K562 (cell line): ENCODE measurements around the gene SNX15. TPM values are rescaled to one million over a fixed set of nuclear protein-coding genes. Genes with fewer than 3 reads are reported as not detected.

Experiments used
- ARNT ChIP-seq, 2 experiments: fragments of 450-650 bp; IDR thresholded peaks; 2 replicates each; pipeline ENCODE4 v1.6.1; 2016; ENCODE audit warnings: mild to moderate bottlenecking in 1 of 2
- DPF2 ChIP-seq: fragments of 450-650 bp; IDR thresholded peaks from 2 replicates; pipeline ENCODE4 v1.6.1; 2016
- EGR1 ChIP-seq: fragments of 450-650 bp; conservative IDR thresholded peaks from 2 replicates; pipeline ENCODE4 v1.6.1; 2017; ENCODE audit warnings: mild to moderate bottlenecking
- FIP1L1 ChIP-seq: fragments of 200-400 bp; formaldehyde crosslinking; IDR thresholded peaks from 2 replicates; pipeline ENCODE4 v1.6.1; 2018; ENCODE audit warnings: mild to moderate bottlenecking, low read depth, low read length; ENCODE audit not compliant: poor library complexity, severe bottlenecking
- GTF2A2 ChIP-seq: IDR thresholded peaks from 2 replicates; pipeline ENCODE4 v1.6.1; 2016; ENCODE audit warnings: mild to moderate bottlenecking, missing genetic modification characterization, missing compliant biosample characterization
- GTF2F1 ChIP-seq: IDR thresholded peaks from 2 replicates; pipeline ENCODE4 v1.6.1; 2011; ENCODE audit warnings: low read depth, low read length, improper control_type of control experiment
- HOMEZ ChIP-seq: fragments of 250-450 bp; sonication (Bioruptor Pico); IDR thresholded peaks from 2 replicates; pipeline ENCODE4 v1.4.0; 2020; ENCODE audit warnings: mild to moderate bottlenecking, moderate library complexity
- MYBL2 ChIP-seq, 2 experiments: fragments of 450-650 bp in 1 of 2; sonication (generic) in 1 of 2; formaldehyde crosslinking in 1 of 2; IDR thresholded peaks; 2 replicates each; pipeline versions ENCODE4 v1.6.1 to v1.8.1; 2017 to 2022; ENCODE audit warnings: borderline replicate concordance in 1 of 2, inconsistent platforms in 1 of 2, low read depth in 1 of 2, mild to moderate bottlenecking in 1 of 2, missing genetic modification reagents in 1 of 2, moderate library complexity in 1 of 2
- PHF8 ChIP-seq: fragments of 200-600 bp; sonication (generic); IDR thresholded peaks from 2 replicates; pipeline ENCODE4 v1.6.1; 2012; ENCODE audit warnings: mixed run types, mild to moderate bottlenecking, inconsistent platforms, low read length, moderate library complexity, borderline replicate concordance
- RERE ChIP-seq: sonication (generic); formaldehyde crosslinking; IDR thresholded peaks from 2 replicates; pipeline ENCODE4 v1.8.0; 2023; ENCODE audit warnings: missing genetic modification reagents, mild to moderate bottlenecking, borderline replicate concordance
- RFX5 ChIP-seq: IDR thresholded peaks from 2 replicates; pipeline ENCODE4 v1.6.1; 2011; ENCODE audit warnings: low read depth, mild to moderate bottlenecking, improper control_type of control experiment, low read length
- STAG1 ChIP-seq: sonication (generic); formaldehyde crosslinking; IDR thresholded peaks from 2 replicates; pipeline ENCODE4 v1.5.0; 2020; ENCODE audit warnings: missing genetic modification reagents, borderline replicate concordance
- TAL1 ChIP-seq: fragments of 450-650 bp; IDR thresholded peaks from 2 replicates; pipeline ENCODE4 v1.6.1; 2016; ENCODE audit warnings: mild to moderate bottlenecking
- TFAM ChIP-seq: fragments of 250-450 bp; sonication (Bioruptor Pico); conservative IDR thresholded peaks from 2 replicates; pipeline ENCODE4 v1.5.0; 2021; ENCODE audit warnings: mild to moderate bottlenecking, moderate library complexity
- WHSC1 ChIP-seq: IDR thresholded peaks from one replicate; pipeline ENCODE4 v1.6.1; 2012; ENCODE audit warnings: low read length, control low read depth, inconsistent platforms
- YBX1 ChIP-seq: fragments of 450-650 bp; IDR thresholded peaks from 2 replicates; pipeline ENCODE4 v1.7.1; 2016; ENCODE audit warnings: mild to moderate bottlenecking
- ZBTB8A ChIP-seq: fragments of 450-650 bp; IDR thresholded peaks from 2 replicates; pipeline ENCODE4 v1.6.1; 2018; ENCODE audit warnings: mild to moderate bottlenecking, moderate library complexity; ENCODE audit not compliant: partially characterized antibody
- ZNF717 ChIP-seq: fragments of 250-450 bp; sonication (Bioruptor Pico); IDR thresholded peaks from 2 replicates; pipeline ENCODE4 v1.5.0; 2021
- ZNF75A ChIP-seq: fragments of 450-650 bp; formaldehyde crosslinking; IDR thresholded peaks from 2 replicates; pipeline ENCODE4 v1.4.0; 2020; ENCODE audit warnings: mild to moderate bottlenecking
- polyA plus RNA-seq, 8 experiments: library from polyadenylated mRNA; depleted of rRNA in 4 of 8; stranded (reverse) in 5 of 8; unstranded in 3 of 8; fragments of >200 nt; fragmentation: Nextera tagmentation in 2 of 8; fragmentation: Illumina TruSeq in 1 of 8; extraction: Ambion mirVana in 2 of 8; extraction: Trizol in 1 of 8; gene quantifications; 2 replicates each; pipeline versions ENCODE4 v1.2.1 to v1.2.3, GENCODE V29; 2011 to 2014; ENCODE audit warnings: inconsistent platforms in 1 of 8, missing spikeins in 1 of 8
- total RNA-seq, 7 experiments: library from RNA; depleted of rRNA in 6 of 7; stranded (reverse); fragments of >200 nt in 6 of 7; fragmentation: Illumina TruSeq in 2 of 7; extraction: Trizol in 2 of 7; gene quantifications; 2 replicates each; pipeline versions ENCODE4 v1.2.1 to v1.2.3, GENCODE V29; 2011 to 2021; ENCODE audit warnings: low replicate concordance in 1 of 7
- TF ChIP-seq, protein P1 (sequence below): fragments of 250-450 bp; sonication (Bioruptor Pico); IDR thresholded peaks from 2 replicates; pipeline ENCODE4 v1.8.0; 2022; ENCODE audit warnings: inconsistent platforms

SNX15 gene
- total and polyA plus RNA-seq, 9 of the 15 experiments (the other 6 are each of a cell fraction or from before 2014, with no cell fraction given): 1.8 to 27.8 (median 15.2) TPM

DNA sequence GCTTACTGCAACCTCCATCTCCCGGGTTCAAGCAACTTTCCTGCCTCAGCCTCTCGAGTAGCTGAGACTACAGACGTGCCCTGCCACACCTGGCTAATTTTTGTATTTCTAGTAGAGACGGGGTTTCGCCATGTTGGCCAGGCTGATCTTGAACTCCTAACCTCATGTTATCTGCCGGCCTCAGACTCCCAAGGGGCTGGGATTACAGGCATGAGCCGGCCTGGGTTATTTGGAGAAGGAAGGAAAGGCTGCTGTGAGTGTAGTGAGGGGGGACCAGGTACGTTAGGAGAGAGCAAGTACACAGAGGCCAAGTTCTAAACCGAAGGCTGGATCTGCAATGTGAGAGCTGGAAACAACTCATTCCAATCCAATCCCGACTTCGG, 30.9 kb upstream of the SNX15 start (continued):
- TF ChIP-seq, protein P1, sequence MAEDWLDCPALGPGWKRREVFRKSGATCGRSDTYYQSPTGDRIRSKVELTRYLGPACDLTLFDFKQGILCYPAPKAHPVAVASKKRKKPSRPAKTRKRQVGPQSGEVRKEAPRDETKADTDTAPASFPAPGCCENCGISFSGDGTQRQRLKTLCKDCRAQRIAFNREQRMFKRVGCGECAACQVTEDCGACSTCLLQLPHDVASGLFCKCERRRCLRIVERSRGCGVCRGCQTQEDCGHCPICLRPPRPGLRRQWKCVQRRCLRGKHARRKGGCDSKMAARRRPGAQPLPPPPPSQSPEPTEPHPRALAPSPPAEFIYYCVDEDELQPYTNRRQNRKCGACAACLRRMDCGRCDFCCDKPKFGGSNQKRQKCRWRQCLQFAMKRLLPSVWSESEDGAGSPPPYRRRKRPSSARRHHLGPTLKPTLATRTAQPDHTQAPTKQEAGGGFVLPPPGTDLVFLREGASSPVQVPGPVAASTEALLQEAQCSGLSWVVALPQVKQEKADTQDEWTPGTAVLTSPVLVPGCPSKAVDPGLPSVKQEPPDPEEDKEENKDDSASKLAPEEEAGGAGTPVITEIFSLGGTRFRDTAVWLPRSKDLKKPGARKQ (CRISPR knock-in tag): no peak
- TF ChIP-seq YBX1 (no peak), MYBL2 (IDR thresholded peaks at IDR 0.05; ENCODE audit: low read depth) (no peak), MYBL2 (CRISPR knock-in tag; IDR thresholded peaks at IDR 0.05; ENCODE audit: borderline replicate concordance) (no peak), TFAM (no peak), ZBTB8A (no peak), TAL1 (peak; percentile 10; the same call in 1 of the 2 replicates), GTF2F1 (no peak), ZNF75A (CRISPR knock-in tag) (no peak), STAG1 (CRISPR knock-in tag) (no peak), RFX5 (no peak), GTF2A2 (no peak), ARNT (IDR thresholded peaks at IDR 0.05) (no peak), PHF8 (no peak), FIP1L1 (no peak), RERE (CRISPR knock-in tag) (no peak), EGR1 (no peak), ZNF717 (CRISPR knock-in tag) (no peak), HOMEZ (no peak), WHSC1 (no peak), DPF2 (0 out of 2 replicates have a peak, but pooled peaks have one; percentile 6)
